GM21381 (cell line): ENCODE results near the gene FBP2.

ENCODE experiments used
- ATAC-seq: cut with Tn5 transposase; IDR thresholded peaks from one replicate; pipeline ENCODE4 v1.9.1; 2021; ENCODE audit warnings: mild to moderate bottlenecking, moderate library complexity; ENCODE audit not compliant: unreplicated experiment

FBP2 gene

DNA sequence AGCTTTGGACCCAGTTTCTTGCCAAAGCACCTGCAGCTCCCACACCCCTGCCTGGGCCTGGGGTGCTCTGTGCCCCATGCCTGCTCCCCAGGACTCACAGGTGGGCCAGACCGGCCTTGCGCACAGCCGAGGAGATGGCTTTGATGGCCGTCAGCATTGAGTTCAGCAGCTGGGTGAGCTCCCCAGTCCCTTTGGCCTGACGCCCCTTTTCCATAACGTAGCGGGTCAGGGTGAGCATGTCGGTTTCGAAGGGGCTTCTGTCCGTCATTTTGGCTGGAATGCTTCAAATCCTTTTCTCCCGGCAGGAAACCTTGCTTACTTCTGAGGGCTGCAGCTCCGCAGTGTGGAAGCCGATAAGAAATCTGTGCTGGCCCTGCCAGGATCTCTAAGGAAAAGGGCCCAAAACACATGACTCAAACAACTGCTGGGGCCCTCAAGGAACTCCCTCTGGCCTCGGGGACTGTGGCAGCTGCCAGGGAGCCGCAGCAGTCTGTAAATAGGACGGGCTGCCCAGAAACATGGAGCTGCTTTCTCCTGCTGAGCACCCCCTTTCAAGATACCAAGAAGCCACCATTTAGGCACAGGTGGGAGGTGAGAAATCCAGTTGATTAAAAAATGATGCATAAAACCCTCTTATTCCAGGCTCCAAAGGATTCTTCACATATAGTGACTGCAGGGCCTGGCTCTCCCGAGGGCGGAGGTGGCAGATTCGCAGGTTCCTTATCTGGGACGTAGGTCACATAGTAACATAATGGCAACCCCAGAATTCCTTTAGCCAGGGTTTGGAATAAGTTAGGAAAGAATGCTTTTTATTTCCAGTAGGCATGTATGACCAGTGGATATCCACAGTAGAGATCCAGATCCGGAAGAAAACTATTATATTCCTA, at the start of gene FBP2:
Gene FBP2, minus strand, starts transcription at position 366 of the 887 bp plus-strand sequence. Its CDS starts 98 bp downstream, at position 268.
- ATAC-seq = no peak

DNA sequence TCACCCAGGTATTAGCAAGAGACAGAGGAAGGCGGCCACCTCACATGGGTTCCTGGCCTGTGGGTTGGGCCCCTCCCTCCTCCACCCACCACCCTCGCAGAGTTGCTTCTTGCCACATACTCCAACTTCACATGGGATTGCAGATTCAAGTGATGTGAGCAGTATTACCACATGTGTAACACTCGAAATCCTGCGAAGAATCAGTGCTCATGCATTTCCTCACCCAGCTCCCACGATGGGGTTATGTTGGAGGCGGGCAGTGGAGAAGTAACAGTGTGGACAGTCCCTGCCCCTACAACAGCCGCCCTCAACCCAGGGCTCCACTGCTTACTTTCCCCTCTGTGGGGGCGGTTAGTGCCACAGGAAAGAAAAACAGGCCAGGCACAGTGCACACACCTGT, 49.6 kb upstream of the FBP2 start:
- ATAC-seq = no peak

DNA sequence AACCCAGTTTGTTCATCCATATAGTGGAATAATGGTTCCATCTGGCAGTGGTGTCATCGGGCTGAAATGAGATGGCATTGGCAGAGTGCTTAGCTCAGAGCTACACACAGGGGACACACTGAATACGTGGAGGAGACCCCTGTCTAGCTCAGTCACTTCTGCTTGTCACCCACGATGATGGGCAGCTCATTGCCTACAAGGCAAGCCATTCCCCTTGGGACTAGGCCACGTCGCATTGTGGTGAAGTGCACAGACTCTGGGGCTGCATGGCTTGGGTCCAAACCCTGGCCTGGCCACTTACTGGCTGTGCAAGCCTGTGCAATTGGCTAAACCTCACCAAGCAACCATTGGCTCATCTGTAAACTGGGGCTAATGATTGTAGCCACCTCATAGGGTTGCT, 48.9 kb upstream of the FBP2 start:
- no peak for ATAC-seq

DNA sequence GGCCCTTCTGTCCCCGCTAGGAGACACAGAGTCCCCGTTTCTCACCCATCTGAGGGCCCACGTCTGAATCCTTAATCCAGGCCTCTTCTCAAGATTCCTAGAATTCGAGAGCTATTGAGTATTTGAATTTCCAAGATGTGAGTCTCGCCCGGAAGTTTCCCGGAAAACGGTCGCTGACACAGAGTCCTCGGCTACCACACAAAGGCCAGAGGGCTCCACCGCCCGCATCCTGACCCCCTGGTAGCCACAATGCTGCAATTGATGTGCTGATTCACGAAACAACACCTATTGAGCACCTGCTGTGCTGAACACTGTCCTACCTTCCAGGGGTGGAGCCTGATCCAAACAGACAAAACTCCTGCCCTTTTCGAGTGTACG, 46.4 kb upstream of the FBP2 start:
- ATAC-seq = no peak

DNA sequence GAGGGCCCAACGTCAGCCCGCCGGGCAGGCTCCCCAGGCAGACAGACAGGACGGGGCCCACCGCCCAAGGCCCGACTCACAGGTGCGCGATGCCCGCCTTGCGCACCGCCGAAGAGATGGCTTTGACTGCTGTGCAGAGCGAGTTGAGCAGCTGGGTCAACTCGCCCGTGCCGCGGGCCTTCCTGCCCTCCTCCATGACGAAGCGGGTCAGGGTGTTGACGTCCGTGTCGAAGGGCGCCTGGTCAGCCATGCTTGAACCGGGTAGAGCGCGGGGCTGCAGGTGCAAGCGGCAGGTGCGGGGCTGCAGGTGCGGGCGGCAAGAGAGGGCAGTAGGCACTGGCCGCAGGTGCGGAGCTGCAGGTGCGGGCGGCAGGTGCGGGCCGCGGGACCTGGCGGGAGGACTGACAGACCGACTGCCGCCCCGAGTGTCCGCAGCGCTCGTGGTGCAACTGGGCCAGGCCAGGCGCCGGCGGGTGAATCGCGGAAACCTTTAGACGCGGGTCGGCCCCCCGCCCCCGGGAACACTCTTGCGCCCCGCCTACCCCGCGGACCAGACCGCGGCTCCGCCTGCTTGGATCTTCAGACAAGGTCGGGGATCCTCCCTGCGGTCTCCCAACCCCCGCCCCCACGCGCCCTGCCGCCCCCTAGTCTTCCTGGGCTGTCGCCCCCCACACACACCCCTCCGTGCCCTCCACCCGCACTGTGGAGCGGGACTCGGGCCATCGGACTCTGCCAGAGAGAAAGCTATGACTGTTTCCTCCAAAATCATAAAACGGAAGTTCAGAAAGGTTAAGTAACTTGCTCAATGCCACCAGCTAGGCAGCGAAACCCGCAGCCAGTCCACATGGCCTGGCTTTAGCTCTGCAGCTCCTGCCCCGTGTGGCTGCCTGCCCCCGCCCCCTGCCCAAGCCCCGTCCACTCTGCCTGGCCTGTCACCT, 45.7 kb upstream of the FBP2 start, which contains the start of gene FBP1:
Gene FBP1, minus strand, starts transcription at position 458 of the 938 bp plus-strand sequence. Its CDS starts 208 bp downstream, at position 250.
- no peak for ATAC-seq

DNA sequence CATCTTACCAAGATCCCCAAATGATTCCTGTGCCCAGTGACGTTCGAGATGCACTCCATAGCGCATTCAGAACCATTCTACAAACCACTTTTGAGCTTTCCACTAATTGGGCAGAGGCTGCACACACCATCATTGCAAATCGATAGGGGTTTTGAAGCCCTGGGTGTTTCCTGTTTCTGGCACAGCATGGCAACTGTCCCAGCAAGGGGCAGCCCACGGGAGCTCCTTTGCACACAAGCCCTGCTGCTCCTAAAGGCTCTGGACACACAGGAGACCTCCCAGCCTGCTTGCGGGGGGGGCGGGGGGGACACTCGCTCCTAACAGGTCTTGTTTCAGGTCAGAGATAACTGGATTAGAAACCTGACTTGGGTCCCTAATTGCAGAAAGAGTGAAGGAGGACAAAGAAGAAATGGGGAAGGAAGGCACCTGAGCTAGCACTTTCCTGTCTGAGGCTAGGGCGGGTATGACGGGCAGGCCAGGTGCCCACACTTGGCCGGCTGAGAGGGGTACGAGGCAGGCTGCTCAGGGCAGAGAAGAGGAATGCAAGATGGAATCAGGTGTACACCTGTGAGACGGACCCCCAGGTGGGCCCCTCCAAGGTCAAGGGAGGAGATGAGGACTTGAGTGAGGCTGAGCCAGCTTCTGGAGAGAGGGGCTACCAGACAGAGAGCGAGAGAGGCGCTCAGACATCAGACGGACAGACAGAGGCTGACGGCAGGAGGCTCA, 44.9 kb upstream of the FBP2 start:
- no peak for ATAC-seq

DNA sequence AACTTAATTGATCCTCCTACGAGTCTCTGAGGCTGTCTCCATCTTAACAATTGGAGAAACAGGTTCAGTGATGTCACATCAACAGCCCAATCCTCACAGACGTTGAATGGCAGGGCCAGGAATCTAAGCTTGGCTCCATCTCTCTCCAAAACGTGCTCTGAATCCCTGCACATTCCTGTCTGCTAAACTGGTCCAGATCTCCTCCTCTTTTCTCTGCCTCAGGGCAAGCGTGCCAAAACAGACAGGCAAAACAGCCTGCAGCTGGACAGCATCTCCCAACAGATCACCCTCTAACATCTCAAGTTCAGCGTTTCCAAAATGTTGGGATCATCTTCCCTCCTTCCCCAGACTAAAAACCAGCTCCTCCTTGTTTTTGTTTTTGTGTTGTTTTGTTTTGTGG, 39.1 kb upstream of the FBP2 start:
- no peak for ATAC-seq

DNA sequence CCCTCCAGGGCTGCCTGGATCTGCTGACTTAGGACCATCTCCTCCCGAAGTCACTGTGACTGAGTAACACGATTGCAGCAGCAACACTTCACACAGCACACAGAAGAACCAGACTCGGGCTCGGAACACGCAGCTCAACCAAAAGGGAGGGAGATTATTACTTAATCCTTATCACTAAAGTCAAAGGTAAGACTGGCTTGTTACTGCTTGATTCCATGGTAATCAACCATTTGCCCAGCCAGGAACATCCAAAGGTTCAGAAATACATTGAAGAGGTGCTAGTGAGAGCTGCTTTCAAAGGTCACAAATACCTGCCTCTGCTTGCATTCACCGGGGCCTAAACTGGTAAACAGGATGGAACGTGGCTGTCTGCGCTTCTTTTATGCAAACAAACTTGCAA, 38.0 kb upstream of the FBP2 start:
- no peak for ATAC-seq

DNA sequence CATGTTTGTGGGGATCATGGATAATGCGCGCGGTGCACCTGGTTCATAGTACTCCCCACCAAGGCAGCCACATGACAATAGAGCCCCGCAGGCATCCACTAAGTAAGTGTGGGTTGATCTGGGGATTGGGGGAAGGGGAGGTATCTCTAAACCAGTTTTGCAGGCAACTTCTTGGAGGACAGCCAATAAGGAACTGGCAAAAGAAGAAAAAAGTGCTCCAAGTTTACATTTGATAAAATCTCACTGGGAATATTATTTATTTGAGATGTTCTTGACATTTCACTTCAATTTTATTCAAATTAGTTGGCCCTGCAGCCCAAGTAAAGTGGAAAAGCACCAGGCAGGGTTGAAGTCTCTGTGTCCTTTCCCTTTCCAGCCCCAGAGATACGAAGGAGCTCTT, 37.2 kb upstream of the FBP2 start:
- ATAC-seq = no peak

DNA sequence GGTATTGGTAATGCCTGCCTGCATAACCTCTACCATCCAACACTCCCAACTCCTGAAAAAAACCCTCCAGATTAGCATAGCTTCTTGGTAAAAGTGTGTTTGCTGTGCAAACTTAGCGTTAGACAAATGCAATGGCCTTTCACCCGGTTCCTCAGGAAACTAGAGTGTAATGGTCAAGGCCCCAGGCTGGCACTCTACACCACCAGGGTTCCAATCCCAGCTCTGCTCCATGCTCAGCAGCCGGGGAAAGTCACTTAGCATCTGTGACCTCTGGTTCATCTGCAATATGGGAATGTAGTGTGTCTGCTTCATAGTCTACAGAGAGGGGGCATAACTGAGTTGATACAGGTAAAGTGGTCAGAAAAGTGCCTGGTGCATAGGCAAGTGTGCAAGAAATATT, 36.7 kb upstream of the FBP2 start:
- no peak for ATAC-seq

DNA sequence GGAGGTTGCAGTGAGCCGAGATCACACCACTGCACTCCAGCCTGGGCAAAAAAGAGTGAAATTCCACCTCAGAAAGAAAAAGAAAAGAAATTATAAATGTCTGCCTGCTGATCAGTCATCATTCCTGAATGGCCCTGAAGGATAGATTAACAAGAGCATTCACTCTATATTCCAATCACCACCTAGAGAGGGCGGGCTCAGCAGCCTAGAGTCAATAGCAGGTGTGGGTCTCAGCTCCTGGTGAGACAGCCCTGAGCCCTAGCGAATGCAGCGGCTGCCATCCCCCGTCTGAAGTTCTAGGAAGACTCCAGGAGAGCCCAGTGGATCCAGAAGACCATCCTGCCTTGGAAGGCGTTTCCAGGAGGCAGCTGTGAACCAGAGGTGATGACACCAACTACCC, 33.7 kb upstream of the FBP2 start:
- ATAC-seq = no peak

DNA sequence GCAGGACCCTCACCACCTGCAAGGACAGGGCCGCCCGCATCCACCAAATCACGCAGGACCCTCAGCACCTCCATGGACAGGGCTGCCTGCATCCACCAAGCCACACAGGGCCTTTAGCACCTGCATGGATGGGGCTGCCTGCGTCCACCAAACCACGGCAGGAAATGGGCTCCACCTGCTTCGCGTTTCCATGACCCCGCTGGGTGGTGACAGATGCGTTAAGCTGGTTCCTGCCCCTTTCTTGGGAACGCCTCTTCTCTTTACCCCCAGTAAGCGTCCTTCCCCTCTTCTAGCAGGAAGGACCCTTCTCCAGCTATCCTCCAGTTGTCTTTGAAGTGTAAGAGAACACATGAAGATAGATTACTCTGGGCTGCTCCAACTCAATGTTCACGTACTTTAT, 32.2 kb upstream of the FBP2 start:
- ATAC-seq = no peak

DNA sequence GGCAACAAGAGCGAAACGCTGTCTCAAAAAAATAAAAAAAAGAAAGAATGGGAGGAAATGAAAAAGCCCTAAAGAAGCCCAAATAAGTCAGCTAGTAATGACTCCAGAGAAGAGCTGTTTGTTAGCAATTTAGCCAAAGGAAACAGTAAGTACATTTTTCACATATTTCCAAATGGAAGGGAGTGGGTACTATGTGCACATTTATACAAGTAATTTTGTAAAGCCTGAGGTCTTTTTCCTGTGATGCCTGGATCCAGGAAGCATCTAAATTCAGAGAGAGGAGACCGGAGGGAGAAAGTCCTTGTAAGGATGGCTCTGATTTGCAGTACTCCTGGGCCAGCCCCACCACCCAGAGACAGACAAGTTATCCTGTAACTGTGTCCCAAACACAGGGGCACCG, 31.0 kb upstream of the FBP2 start:
- ATAC-seq = no peak

DNA sequence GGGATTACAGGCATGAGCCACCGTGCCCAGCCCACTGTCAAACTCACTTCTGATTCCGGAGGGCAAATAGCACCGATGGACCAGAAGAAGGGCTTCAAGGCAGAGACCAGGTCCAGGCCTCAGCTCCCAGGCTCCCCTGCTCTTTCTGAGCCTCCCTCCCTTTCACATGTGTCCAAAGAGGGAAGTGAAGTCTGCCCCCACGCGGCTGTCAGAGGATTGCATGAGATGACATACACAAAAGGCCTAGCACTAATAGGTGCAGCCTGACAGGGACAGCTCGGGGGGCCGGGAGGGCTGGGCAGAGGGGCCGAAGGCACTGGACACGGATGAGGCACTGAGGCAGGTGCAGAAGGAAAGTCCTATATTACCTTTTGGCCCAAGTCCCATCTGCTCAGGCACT, 29.6 kb upstream of the FBP2 start:
- no peak for ATAC-seq

DNA sequence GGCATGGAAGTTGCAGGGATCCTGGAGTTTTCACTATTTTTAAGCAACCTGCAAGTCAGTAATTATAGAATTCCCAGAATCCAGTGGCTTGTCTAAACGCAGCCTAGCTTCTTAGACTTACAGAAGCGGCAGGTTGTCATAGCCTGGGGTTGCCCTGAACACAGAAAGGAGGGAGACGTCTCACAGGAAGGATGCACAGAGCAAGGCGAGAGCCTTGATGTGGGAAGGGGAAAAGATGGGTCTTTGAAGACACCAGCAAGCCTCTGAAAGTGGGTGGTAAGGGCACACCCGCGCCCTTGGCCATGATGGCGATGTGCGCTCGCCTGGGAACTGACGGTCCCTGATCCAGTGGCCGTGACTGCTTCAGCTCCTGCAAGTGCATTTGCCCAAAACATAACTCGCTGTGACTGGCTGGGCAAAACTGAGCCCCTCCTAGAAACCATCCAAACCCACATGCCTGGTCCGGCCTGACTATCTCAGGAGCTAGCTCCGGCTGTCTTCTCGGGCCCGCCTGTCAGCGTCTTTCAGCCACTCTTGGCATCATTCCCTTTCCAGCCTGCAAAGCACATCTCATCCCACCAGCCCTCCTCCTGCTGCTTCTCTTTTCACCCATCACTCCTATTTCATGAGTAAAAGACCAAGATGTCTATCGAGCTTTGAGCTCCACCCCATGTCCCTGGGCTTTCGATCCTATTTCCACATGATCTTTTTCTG, 28.6 kb upstream of the FBP2 start:
- ATAC-seq = no peak

DNA sequence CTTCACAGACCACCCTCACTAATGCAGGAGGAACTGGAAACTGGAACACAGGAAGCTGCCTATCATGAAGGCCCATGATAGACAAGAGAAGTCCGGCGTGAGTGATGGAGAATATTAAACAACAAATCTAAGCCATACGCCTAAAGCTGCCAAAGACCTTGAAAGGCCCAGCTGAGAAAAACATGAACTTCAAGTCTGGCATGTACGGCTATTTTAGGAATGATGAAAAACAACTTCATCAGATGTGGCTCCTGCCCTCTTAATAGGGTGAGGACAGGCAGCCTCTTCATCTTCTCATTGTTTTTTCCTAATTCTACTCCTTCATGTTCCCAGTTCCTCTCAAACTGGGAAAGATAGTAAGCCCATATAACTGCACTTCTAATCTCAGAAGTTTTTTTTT, 25.4 kb upstream of the FBP2 start:
- no peak for ATAC-seq

DNA sequence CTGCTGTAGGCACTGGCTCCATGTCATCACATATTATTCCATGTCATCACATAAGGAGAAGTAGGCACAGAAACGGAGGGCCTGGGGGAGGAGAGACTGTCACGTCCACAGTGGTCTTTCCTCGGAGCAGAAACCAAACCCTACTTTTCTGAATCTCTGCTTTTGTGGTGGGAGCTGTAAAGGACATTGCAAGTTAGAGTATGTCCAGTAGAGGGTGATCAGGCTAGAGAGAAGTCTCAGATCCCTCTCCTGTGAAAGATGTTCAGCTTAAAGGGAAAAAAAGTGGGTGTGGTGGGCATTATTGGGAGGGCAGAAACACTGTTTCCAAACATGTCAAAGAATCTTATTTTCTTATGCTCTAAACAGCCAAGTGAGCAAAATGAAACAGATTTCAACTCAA, 19.4 kb upstream of the FBP2 start:
- ATAC-seq = no peak

DNA sequence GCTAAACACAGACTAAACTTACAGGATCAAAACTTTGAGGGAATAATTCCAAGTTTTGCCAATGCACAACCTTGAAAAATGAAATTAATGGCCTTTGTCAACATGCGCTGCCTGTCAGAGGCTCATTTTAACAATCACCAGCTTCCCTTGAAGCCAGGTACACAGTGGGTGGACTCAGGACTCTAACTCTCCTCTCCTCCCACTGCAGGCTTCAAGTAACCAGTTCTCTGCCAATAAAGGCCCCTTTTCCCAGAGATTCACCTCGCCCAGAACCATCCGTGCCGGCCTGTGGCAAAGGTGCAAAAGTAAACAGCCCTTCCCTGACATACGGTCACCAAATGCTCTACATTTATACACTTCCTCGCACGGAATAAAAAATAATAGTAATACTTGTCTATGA, 18.4 kb upstream of the FBP2 start:
- ATAC-seq = no peak

DNA sequence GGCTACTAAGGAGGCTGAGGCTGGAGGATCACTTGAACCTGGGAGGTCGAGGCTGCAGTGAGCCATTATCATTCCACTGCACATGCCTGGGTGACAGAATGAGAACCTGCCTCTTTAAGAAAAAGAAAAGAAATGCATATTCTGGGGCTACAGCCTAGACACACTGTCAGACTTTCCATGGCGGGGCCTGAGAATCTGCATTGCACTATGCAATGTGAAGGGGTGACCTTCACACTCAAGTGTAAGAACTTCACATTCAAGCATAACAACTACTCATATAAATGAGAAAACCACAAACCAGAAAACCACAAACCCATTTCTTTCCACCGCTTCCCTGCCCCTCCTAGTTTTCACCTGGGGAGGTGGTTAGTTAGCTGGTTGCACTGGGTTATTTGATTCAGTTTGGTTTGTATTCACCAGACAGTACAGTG, 18.0 kb upstream of the FBP2 start:
- no peak for ATAC-seq

DNA sequence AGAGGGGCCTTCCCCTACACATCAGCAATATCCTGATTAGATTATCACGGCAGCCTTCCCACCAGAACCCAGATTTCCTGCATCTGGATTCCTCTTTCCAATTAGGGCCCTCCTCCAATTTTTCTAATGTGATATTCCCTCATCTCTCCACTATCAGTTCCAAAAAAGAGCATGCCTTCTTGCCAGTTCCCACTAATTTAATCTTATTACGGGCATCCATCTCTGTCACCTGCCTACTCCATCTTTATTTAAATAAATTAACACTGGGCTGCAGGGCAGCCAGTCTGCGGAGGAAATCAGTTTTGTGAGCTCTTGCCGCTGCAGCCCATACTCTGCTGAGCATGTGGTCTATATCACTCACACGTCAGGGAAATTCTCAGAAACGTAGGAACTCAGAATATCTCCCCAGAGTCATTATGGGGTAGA, 16.6 kb upstream of the FBP2 start:
- ATAC-seq = no peak

DNA sequence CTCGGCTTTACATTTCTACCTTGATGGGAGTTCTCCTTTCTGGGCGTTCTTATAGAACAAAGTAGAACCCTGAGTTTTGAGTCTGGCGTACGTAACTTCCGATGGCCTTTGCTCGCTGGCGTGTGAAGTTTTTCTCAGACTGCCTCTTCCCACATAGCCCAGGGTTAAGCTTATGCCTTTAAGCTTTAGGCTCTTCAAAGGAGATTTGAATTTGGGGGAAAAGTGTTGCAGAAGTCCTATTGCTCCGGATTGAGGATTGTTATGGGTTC, 13.7 kb upstream of the FBP2 start:
- ATAC-seq = no peak
